NCI-H1417 treated with DMSO at 0.1 percent for 48 hours (cell line): ENCODE data around the gene SOST.
"Not testable (repeated sequence)": the region's sequence is repeated elsewhere in the genome, so short reads cannot be mapped to it uniquely, and the experiment has no call there.

Experiments used
- DNase-seq: peaks from one replicate; lab custom pipeline; 2025; lab: John Stamatoyannopoulos, UW

Gene SOST

GRCh38 chr17:43758497-43759174 is at the start of gene SOST:
TSS of gene SOST (minus strand) at chr17:43758791. CDS start at chr17:43758741, 50 bp downstream.
- no peak for DNase-seq

- no peak for DNase-seq
Observed at GRCh38 chr17:43808076-43808475, 49.5 kb upstream of the SOST start.

GRCh38 chr17:43805117-43805516 is 46.5 kb upstream of the SOST start:
- DNase-seq: no peak

DNA sequence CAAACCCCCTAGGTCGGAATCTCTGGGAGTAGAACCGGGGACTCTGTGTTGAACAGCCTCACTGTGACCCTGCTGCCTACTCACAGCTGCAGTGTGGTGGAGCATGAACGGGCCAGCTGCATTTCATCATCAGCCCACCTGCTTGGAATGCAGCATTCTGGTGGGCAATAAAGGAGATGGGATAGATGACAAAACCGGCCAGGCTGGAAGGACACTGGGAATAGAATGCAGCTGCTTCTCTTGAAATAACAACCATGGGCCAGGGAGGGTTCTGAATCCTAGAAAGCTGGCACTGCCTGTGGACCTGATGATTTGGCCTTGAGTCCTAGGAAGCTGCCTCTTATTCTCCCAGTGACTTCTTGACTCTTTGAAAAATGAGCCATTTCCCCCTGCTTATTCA is 45.2 kb upstream of the SOST start:
- DNase-seq: no peak

GRCh38 chr17:43801844-43802243 is 43.3 kb upstream of the SOST start:
- DNase-seq: no peak

- no peak for DNase-seq
Observed at GRCh38 chr17:43800736-43801135, 42.1 kb upstream of the SOST start.

GRCh38 chr17:43799047-43799446 is 40.5 kb upstream of the SOST start:
- no peak for DNase-seq

GRCh38 chr17:43798024-43798423 is 39.4 kb upstream of the SOST start:
- not testable (repeated sequence) for DNase-seq

GRCh38 chr17:43792668-43793067 is 34.1 kb upstream of the SOST start:
- DNase-seq: not testable (repeated sequence)

DNA sequence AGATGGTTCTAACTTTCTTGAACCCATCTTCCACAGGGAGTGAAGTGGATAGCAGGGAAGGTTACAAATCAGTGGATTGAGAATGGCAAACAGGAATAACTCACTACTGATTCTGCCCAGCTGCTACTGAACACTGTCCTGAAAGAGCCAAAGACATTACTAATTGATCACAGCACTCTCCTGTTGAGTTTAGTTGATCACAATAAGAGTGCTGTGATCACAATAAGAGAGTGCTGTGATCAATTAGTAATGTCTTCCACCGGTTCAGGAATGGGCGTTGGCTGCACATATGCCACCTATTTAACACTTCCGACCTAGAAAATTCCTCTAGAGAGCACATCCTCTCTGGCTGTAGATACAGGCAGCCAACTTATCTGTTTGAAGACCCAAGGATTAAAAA is 33.0 kb upstream of the SOST start:
- no peak for DNase-seq

DNA sequence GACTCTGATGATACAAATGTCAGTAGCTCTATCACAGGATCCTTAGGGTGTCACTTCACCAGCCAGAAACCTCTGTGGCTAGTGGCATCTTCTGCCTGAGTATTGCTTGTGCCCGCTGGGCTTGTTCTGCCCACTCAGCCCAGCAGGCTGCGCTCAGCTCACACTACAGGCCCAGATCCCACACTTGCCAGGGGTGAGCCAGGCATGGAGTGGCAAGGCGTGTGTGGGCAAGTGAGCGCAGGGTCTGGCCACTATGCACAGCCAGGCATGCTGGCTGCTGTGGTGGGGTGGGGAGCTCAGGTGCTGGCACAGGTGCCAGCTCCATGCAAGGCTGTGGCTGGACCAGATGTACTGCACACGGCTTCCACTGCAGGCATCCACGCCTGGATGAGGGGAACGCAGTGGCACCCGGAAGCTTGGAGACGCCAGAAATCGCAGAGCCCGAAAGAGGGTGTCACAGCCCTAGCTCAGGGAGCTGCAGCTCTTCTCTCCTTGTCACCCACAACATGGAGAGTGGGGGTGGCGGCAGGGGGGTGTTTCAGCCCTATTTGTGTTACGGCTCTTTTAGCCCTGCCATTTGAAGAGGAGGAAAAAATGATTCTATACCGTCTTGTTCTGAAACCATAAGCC is 31.8 kb upstream of the SOST start:
- DNase-seq: no peak

- no peak for DNase-seq
Observed at GRCh38 chr17:43789482-43789881, 30.9 kb upstream of the SOST start.

DNA sequence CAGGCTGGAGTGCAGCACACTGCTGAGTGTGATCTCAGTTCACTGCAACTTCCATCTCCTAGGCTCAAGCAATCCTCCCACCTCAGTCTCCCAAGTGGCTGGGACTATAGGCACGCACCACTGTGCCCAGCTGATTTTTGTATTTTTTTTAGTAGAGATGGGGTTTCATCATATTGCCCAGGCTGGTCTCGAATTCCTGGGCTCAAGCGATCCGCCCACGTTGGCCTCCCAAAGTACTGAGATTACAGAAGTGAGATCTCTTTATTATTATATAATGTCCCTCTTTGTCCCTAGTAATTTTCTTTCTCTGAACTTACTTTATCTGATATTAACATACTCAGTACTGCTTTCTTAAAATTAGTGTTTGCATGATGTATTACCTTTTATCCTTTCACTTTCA is 29.9 kb upstream of the SOST start:
- DNase-seq: no peak

DNA sequence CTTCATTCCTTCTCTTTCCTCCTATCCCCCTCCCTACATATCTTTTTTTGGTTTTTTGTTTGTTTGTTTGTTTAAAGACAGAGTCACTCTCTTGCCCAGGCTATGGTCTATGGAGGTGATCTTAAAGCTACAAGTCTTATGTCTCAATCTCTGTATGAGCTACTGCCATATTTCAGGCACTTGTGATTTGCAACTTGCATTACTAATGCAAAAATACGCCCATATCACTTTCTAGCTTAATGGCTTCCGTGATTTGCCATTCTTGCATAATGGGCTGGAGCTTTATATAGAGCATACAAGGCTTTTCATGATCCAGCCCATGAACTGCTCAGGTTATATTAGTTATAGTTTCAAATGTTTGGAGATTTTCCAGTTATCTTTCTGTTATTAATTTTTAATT is 29.1 kb upstream of the SOST start:
- no peak for DNase-seq

DNA sequence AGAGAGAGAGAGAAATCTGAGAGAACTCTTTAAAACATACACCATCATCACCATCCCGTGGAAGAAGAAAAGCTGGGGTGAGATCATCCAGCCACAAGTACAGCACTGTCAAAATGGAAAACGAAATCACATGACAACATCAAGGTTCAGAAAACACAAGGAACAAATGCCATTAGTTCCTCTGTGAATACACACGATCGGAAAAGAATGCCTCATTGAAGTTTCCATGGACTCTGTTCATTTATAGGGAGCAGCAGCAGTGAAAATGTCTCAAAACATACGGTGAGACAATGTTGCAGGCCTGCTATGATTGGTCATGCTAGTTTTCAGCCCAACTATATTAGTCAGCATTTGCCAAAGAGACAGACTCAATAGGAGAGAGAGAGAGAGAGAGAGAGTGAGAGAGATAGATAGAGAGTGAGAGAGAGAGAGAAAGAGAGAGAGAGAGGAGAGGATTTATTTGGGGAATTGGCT is 26.1 kb upstream of the SOST start:
- DNase-seq: no peak

DNA sequence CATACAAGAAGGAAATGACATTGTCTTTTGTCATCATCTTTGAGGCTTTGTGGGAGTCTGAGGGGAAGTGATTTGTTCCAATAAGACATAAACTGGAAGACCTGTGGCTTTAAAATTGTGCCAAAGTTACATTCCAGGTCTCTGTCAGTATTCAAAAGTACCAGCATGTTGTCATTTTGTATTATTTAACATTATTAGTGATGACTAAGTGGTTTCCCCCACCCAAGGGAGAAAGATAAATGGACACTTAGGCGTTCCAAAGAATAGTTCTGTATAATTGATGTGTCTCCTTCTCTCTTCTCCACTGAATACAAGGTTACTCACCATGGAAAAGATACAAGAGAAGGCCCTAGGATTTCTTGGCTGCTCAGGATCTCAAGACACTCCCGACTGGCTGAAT is 25.5 kb upstream of the SOST start:
- DNase-seq: no peak

DNA sequence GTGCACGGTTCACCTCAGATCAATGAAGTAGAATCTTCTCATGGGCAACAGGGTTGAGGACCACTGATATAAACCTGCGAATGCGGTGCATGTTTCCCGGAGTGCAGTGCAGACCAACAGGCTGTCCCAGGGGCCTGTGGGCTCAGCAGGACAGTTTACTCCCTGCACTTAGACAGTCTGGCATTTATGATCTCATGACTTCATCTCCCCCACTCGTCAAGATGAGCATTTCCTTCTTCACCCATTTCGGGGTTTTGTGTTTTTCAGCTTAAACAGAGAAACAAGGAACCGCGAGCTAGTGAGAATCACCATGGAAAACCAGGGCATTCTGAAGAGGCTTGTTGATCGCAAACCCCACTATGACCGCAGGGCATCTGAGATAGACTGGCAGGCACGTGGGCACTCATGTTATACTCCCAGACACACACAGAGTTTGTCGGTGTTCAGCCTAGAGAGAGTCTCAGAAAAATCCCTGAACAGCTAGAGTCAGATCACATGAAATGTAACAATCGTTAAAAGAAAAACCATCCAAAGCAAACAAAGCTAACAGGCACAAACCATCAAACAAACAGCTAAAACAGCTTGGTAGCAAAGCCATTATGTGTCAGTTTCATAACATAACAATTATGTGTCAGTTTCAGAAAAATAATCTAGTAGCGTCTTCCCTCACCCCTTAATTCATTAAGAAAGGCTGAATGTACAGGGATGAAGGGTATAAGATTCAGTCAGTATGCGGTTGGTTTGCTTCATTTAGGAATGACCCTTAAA is 24.5 kb upstream of the SOST start:
- DNase-seq: no peak

DNA sequence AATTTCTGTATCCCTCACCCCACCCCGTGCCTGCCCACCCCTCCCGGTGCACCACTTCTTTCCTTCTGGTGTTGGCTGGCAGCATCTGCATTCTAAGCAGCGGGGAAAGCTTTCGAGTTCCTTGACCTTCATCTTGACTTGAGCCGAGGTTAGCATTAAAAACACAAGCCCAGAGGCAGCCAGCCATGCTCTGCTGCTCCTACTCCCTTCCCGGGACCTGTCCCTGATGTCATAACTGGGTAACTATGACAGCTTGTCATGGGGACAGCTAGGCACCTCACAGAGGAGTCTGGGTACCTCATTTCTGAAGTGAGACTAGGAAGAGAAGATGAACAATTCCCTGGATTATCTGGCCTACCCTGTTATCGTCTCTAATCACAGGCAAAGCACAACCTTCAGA is 21.5 kb upstream of the SOST start, which contains the start of gene CFAP97D1:
Gene CFAP97D1 (plus strand): TSS at position 301 of the 400 bp plus-strand sequence. CDS start 28 bp downstream, at position 329.
- no peak for DNase-seq

DNA sequence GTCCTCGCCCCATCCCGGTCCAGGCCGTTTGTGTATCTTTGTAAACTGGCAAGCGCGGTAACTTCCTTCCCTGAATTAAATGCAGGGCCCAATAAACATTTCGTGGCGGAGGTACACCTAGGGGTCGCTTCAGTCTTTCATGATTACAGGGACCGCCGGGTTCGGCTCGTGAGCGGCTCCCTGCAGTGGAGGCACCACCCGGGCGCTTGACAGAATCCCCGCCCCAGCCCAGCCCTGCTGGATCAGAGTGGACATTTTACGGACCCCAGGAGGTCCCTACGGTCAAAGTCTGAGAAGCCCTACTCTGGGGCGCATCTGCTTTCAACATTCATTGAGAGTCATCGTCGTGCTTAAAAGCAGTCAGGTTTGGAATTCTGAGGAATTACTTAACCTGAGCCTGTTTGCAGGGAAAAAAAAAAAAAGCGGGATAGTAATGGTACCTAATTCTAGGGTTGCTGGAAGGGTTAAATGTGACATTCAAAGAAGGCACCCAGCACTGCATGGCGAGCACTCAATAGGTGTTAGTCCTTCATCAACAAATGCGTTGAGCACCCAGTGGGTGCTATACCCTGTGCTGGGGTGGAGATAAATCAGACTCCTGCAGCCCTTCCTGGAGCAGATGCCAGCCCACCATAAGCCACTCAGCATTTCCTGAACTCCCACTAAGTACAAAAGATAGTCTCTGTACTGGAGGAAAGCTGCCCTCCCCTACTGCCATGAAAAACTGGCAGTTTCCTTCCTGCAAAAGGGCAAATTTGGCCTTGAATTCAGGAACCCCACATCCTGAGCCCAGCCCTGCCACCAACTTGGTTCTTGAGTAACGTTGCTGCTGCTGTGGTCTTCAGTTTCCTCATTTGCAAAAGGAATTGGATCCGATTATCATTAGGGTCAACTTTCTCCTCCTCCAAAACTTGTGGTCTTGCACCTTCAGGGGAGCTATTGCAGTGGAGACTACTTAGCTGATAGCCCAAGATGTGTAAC is 20.8 kb upstream of the SOST start:
- DNase-seq: no peak

DNA sequence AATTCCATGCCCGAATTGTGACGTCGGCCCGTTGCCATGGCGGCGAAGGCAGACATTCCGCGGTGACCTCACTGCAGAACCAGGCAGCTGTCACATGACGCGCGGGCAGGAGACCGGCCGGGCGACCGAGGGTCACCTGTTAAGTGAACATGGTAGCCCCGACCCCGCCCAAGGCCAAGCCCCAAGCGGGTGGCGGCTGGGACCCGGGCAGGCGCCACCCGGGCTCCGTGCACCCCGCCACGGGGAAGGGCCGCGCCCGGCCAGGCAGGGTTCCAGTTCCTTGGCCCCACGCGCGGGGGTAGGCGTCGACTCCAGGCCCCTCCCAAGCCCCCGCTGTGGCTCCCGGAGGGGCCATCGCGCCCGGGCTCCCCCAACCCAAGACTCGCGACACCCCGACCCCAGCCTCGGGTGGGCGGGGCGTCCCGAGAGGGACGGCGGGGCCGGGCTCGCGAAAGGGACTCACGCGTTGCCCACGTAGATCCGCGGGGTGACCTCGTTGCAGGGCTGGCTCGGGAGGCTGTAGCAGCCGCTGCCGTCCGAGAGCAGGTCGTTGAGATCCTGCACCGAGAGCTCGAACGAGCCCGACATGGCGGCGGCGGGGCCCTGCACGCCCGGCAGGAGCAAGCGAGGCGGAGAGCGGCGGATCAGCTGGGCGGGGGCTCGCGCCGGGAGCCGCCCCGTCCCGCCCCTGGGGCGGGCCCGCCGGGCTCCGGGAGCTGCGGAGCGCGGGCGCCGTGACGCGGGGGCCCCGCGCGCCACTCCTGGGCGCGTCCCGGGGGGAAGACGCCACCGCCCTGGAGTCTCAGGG is 19.9 kb upstream of the SOST start, which contains the start of gene DUSP3:
Gene DUSP3 (minus strand): TSS at position 641 of the 808 bp plus-strand sequence. CDS start 53 bp downstream, at position 588.
- DNase-seq: no peak
